Anterior cingulate cortex (tissue), 58 donors: ENCODE results near the gene TYRO3.
A peak's percentile ranks its signal among the peaks of the same experiment; 100 is the strongest.

Source experiments
- DNase-seq, 58 donors: peaks; one replicate each; lab custom pipeline; 2025; lab: John Stamatoyannopoulos, UW

The TYRO3 gene

DNA sequence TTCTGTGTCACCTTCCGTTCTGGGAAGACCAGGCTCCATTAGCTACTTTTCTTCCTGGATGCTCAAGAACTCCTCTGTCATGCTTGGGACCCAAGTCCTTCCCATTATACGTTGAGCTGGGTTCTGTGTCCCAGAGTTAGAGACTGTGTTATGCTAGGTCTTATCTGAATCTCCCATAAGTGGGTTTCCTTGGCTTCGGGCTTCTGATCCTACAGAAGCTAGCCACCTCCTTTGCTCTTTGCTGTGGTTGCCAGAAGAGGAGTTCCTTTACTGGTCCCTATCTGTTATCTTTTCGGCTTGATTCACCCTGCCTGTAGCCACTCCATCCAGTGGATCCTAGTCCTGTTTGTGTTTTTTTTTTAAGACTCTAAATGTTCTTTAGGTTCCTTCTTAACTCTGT, 38.0 kb downstream of the TYRO3 start:
- DNase-seq = no peak

GRCh38 chr15:41597787-41598186, 38.8 kb downstream of the TYRO3 start:
- DNase-seq = no peak

GRCh38 chr15:41599061-41599460, 40.0 kb downstream of the TYRO3 start:
- DNase-seq = no peak

DNA sequence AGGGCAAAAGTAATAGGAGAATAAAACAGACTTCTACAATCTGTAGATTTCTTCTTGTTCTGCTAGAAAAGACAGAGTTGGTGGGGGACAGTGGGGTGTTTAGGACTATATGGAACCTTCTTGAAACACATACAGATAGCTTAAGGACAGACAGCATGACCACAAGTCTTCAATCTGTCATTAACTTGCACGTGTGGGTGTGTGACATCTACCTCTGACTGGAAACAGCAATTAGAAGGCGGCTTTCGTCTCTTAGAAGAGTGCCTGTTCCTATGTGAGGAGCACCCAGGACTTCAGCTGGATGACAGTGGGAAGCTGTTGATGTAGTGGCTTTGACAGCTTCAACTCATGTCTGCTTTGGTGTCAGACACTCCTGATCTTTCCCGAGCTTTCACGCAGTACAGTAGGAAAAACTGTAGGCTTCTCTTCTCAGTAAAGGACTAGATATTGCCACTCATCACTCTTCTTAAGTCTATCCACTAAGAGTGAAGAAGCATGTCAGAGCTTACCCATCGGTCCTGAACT, 44.5 kb downstream of the TYRO3 start:
- peak in 3 of 58 donors; percentile 21 to 32 (median 22) for DNase-seq

- DNase-seq = peak in 50 of 58 donors; percentile 5 to 76 (median 46)
Measured at GRCh38 chr15:41603941-41604911, 45.2 kb downstream of the TYRO3 start.

GRCh38 chr15:41605566-41605965, 46.6 kb downstream of the TYRO3 start:
- no peak for DNase-seq

GRCh38 chr15:41606997-41607396, 48.0 kb downstream of the TYRO3 start:
- peak in 6 of 58 donors; percentile 7 to 60 (median 30) for DNase-seq

DNA sequence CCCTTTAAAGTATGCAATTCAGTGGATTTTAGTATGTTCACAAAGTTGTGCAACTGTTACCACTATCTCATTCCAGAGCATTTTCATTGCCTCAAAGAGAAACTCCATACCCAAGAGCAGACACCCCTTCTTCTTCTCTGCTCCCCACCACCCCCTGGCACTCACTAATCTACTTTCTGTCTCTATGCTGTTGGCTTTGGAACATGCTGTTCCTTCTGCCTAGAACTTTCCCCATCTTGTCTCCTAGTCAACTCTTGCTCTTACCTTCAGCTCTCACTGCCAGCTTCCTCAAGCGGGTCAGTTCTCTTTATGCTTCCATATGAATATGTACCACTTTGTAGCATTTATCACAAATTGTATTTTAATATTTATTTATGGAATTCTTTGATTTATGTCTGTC, 50.1 kb downstream of the TYRO3 start:
- no peak for DNase-seq

DNA sequence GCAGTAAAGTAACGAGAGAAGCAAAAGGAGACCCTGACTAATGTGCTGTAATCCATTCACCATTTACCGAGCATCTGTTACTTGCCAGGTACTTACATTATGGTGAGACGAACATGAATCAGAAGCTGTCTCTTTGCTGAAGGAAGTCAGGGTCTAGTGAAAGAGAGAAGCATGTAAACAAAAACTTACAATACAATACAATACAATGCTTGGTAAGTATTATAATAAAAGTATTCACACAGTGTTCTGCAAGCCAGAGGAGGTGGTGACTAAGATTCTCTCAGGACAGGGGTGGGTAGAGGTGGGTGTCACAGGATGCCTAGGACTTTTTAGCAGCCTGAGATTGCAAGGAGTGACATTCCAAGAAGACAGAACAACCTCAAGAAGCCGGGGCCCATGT, 51.0 kb downstream of the TYRO3 start:
- no peak for DNase-seq

GRCh38 chr15:41620536-41621199, 61.7 kb downstream of the TYRO3 start:
- DNase-seq = peak in 2 of 58 donors; percentile 31 to 44

GRCh38 chr15:41621200-41622193, 62.5 kb downstream of the TYRO3 start:
- DNase-seq = peak in 57 of 58 donors; percentile 58 to 95 (median 85)

GRCh38 chr15:41622901-41623300, 63.9 kb downstream of the TYRO3 start:
- no peak for DNase-seq

DNA sequence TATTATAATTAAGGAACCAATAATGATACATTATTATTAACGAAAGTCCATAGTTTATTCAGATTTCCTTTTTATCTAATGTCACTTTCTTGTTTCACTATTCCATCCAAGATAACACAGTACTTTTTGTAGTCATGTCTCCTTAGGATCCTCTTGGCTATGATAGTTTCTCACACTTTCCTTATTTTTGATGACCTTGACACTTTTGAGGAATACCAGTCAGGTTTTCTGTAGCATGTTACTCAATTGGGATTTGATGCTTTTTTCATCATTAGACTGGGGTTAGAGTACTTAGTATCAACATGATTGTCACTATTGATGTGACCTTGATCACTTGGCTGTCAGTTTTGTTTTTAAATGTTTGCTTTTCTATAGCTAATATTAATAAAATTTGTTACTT, 68.2 kb downstream of the TYRO3 start:
- DNase-seq = no peak

DNA sequence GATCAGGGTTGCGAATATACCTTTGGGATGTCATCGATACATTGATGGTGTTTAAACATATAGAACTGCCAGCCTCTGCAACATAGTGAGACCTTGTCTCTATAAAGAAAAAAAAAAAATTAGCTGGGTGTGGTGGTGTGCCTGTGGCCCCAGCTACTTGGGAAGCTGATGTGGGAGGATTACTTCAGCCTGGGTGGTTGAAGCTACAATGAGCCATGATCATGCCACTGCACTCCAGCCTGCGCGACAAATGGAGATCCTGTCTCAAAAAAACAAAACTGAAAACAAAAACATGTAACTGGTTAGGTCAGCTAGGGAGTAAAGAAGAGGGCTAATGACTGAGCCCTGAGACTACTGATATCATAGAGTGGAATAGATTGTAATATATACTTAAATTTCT, 70.5 kb downstream of the TYRO3 start:
- no peak for DNase-seq

DNA sequence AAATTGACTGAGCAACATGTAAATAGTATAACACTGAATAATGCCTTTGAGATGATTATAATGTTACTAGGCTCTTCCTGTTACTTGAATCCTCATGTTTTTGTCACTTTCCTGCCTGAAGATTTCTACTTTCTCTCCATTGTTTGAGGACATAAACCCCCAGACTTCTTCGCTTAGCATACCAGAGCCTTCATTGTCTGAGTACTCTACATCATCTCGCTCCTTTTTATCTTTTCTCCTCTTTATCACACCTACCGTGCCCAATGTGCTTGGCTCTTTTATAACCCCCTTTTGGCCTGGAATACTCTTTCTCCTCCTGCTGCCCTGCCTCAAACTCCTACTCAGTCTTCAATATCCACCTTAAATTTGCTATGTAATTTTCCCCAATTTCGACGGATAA, 70.9 kb downstream of the TYRO3 start:
- DNase-seq = no peak

GRCh38 chr15:41630616-41631217, 71.7 kb downstream of the TYRO3 start:
- DNase-seq = no peak

DNA sequence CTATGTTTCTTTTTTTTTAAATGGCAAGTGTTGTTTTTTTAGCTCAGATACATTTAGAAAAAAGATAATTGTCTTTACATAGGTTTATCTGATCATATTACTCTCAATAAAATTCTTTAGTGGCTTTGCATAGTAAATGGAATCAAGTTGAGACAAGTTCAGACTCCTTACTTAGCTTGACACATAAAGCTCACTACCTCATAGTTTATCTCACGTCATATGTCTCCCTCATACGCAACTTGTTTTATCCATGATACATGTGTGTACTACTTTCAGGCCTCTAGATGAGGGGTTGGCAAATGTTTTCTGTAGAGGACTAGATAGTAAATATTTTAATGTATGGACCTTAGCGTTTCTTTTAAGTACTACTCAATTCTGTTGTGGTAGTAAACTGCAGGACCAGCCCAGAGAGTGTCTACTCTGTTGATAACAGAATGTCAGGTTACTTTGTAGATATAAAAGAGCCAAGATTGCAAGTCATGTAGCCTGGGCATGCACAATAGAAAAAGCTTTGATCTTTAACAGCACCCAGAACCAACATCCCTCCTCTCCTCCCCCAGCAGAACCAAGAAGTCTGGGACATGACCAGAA, 73.0 kb downstream of the TYRO3 start:
- DNase-seq = no peak
